Measurements from ENCODE around the gene SPHK2.
"Not testable (repeated sequence)": the region's sequence is repeated elsewhere in the genome, so short reads cannot be mapped to it uniquely, and the experiment has no call there.

The SPHK2 gene, protein sequence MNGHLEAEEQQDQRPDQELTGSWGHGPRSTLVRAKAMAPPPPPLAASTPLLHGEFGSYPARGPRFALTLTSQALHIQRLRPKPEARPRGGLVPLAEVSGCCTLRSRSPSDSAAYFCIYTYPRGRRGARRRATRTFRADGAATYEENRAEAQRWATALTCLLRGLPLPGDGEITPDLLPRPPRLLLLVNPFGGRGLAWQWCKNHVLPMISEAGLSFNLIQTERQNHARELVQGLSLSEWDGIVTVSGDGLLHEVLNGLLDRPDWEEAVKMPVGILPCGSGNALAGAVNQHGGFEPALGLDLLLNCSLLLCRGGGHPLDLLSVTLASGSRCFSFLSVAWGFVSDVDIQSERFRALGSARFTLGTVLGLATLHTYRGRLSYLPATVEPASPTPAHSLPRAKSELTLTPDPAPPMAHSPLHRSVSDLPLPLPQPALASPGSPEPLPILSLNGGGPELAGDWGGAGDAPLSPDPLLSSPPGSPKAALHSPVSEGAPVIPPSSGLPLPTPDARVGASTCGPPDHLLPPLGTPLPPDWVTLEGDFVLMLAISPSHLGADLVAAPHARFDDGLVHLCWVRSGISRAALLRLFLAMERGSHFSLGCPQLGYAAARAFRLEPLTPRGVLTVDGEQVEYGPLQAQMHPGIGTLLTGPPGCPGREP

DNA sequence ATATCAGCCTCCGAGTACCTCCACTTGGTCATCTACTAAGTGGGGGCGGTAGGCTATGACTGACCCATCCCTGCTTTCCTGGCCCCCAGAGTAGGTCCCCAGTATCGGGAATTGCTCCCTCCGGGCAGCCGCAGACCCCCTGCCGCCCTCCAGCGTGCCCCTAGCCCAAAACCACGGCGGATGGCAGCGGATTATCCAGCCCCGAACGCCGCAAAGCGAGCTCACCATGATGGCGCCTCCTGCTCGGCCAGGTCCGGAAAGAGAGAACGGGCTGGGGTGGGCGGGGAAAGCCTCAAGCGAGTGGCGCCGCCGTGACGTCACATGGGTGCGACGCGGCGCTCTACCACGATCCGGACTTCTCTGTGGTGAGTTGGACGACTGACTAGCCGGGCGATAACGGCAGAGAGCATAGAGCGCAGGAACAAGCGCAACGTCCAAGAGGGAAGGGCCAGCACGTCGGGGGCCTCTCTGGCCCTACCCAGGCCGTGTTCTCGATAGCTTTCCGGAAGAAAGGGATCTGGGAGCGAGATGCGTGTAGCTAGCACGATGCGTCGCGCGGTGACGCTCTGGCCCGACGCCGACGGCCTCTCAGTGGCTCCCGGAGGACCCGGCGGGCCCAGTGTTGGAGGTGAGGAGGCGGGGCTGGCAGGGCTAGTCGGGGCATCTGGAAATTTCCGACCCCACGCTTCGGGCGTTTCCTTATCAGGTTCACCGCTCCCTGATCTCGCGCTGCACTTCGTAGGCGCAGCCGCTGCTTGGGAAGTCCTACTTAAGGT, at the start of gene SPHK2, which contains the start of gene RPL18:
Gene SPHK2 (plus strand): TSS at position 591 of the 776 bp plus-strand sequence. CDS start 1,009 bp downstream, outside the sequence.
Gene RPL18 (minus strand): TSS at position 263 of the 776 bp plus-strand sequence. CDS start 35 bp downstream, at position 228.
- peak; percentile 100 for DNase-seq (ENCODE audit: low spot score)

DNA sequence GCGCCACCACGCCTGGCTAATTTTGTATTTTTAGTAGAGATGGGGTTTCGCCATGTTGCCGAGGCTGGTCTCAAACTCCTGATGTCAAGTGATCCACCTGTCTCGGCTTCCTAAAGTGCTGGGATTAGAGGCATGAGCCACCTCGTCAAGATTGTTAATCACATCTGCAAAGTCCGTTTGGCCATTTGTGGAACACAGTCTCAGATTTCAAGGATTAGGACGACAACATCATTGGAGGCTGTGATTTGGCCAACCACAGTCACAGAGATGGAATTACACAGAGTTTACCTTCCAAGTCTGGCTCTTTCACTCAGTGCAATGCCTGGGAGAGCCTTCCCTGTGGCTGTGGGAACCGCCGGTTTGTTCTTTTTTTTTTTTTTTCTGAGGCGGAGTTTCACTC, 49.5 kb upstream of the SPHK2 start:
- peak; percentile 74 for DNase-seq (ENCODE audit: low spot score)

DNA sequence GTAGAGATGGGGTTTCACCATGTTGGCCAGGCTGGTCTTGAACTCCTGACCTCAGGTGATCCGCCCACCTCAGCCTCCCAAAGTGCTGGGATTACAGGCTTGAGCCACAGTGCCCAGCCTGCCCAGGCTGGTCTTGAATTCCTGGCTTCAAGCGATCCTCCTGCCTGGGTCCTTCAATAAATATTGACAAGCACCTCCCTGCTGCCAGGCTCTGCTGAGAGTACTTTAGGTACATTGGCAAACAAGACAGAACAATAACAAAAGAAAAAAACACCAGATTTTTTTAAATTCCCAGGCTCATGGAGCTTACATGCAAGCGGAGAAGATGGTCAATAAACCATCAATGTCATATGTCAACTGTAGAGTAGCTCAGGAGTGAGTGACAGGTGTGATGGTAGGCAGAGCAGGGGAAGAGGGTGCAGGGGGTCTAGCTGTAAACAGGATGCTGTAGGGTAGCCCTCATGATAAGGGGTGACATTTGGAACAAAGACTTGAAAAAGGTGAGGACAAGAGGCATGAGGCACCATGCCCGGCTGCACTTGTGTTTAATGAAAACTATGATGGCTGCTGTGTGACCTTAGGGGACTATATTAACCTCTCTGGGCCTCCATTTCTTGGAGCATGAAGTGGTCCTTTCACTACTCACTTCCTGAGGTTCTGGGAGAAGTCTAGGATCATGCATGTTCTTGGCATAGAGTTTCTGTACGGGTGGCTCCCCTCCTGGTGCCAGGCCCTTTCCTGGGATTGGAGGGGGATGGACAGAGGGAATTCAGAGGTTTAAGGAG, 47.7 kb upstream of the SPHK2 start:
- no peak for DNase-seq (ENCODE audit: low spot score)

DNA sequence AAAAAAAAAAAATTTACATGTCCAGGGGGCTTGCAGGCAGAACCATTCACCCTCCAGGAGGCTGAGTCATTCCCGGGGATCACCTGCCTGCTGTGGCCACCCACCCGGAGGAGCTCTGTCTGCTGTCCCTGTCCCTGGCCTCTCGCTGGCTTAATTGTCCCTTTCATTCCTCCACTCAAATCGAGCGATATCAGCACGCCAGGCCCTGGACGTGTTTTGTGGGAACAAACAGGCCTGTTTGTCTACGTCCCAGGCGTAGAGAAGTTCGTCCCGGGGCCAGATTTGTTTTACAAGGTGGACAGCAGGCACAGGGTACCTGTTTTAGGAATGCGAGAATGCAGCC, 46.2 kb upstream of the SPHK2 start:
- no peak for DNase-seq (ENCODE audit: low spot score)

DNA sequence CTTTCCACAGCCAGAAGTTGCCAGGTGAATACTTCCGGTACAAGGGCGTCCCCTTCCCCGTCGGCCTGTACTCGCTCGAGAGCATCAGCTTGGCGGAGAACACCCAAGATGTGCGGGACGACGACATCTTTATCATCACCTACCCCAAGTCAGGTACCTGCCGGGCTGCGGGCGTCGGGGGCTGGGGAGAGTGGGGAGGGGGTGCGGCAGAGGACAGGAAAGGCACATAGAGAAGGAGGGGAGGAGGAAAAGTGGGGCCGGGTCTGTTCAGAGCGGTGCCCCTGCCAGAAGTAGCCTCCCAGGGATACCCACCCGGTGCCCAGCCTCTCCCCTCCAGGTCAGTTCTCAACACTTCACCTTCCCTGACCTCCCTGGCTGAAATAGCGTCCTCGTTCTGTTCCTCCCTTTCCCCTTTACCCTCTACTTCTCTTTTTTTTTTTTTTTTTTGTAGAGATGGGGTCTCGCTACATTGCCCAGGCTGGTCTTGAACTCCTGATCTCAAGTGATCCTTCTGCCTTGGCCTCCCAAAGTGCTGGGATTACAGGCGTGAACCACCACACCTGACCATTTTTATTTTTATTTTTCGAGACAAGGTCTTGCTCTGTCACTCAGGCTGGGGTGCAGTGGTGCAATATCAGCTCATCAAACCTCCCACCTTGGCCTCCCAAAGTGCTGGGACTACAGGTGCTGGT, 43.2 kb upstream of the SPHK2 start:
- no peak for DNase-seq (ENCODE audit: low spot score)

DNA sequence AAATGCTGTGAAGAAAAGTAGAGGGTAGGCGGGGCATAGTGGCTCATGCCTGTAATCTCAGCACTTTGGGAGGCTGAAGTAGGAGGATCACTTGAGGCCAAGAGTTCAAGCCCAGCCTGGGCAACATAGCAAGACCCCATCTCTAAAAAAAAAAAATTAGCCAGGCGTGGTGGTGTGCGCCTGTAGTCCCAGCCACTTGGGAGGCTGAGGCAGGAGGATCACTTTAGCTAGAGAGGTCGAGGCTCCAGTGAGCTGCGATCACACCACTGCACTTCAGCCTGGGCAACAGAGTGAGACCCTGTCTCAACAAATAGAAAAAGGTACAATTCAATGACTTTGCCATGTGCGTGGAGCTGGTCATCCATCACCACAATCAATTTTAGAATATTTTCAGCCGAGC, 41.4 kb upstream of the SPHK2 start:
- DNase-seq (ENCODE audit: low spot score), result not testable (repeated sequence)

DNA sequence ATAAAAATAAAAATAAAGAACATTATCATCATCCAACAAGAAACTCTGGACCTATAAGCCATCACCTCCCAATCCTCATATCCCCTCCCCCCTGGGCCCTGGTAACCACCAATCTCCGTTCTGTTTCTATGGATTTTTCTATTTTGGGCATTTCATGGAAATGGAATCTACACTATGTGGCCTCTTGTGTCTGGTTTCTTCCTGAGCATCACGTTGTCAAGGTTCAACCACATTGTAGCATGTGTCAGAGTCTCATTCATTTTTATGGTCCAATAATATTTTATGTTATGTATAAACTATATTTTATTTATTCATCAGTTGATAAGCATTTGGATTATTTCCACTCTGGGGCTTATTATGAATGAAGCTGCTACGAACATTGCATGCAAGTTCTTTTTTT, 40.4 kb upstream of the SPHK2 start:
- no peak for DNase-seq (ENCODE audit: low spot score)

DNA sequence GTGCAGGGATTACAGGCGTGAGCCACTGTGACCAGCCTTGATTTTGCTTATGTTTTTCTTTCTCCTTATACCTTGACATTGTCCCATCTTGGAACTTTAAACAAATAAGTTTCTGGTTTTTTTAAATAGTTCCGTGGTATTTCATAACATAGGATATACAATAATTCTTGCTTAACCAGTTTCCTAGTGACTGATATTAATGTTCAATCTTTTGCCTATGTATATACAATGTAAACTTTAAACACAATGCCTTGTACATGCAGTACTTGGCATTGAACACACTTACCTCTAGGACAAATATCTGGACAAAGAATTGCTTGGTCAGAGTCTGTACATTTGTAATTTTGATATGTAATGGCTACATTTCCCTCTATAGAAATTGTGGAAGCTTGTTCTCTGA, 37.1 kb upstream of the SPHK2 start:
- no peak for DNase-seq (ENCODE audit: low spot score)

DNA sequence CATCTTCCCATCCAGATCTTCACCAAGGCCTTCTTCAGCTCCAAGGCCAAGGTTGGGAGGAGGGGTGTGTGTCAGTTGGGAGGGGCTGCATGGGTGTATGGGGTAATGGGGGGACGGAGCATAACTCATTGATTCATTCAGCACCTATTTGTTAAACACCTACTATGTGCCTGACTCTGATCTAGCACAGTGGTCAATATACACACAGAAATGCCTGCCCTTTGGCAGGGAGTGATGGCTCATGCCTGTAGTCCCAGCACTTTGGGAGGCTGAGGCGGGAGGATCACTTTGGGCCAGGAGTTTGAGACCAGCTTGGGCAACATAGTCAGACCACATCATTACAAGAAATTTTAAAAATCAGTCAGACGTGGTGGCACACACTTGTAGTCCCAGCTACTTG, 31.9 kb upstream of the SPHK2 start:
- DNase-seq (ENCODE audit: low spot score), result no peak

DNA sequence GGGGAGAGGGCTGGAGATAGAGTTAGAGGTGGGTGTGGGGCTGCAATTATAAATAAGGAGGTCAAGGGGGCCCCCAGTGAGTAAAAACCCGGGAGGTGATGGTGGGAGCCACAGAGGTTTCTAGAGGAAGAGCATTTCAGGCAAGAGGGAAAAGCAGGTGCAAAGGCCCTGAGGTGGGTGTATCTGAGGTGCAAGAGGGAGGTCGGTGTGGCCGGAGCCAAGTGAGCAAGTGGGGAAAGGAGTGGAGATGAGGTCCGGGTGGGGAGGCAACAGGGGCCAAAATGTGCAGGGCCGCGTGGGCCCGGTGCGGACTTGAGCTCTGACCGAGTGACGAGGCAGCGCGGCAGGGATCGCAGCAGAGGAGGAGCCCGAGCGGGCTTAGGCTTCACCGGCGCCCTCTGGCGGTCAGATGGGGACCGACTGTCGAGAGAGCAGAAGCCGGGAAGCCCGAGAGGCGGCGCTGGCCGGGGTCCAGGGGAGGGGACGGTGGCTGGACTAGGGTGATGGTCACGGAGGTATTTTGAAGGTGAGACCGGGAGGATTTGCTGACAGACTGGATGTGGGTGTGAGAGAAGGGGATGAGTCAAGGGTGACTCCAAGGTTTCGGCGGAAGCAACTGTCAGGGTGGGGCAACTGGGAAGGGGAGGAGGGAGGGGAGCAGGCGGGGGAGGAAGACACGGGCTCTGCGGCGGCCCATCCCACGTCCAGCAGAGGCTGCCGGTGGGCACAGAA, 30.5 kb upstream of the SPHK2 start:
- peak; percentile 76 for DNase-seq (ENCODE audit: low spot score)

DNA sequence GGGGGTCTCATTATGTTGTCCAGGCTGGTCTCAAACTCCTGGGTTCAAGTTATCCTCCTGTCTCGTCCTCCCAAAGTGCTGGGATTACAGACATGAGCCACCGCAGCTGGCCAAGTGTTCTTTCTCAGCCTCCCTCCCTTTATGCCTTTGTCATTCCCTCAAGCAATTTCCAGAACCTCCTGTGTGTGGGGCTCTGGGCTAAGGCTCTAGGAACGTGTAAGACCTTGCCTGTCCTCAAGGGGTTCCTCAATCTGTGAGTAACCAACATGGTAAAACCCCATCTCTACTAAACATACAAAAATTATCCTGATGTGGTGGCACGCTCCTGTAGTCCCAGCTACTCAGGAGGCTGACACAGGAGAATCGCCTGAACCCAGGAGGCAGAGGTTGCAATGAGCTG, 28.3 kb upstream of the SPHK2 start:
- DNase-seq (ENCODE audit: low spot score), result no peak

DNA sequence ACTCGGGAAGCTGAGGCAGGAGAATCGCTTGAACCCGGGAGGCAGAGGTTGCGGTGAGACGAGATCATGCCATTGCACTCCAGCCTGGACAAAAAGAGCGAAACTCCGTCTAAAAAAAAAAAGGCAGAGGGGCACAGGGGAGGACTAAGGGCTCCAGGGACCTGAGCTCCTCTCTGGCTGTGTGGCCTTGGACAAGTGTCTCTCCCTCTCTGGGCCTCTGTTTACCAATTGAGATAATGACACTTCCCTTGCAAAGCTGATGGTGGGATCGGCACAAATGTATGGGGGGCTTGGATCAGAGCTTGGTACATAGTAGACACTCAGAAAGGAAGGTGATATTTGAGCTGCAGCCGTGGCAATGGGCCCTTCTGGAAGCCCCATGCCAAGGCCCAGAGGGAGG, 24.1 kb upstream of the SPHK2 start:
- DNase-seq (ENCODE audit: low spot score), result no peak

DNA sequence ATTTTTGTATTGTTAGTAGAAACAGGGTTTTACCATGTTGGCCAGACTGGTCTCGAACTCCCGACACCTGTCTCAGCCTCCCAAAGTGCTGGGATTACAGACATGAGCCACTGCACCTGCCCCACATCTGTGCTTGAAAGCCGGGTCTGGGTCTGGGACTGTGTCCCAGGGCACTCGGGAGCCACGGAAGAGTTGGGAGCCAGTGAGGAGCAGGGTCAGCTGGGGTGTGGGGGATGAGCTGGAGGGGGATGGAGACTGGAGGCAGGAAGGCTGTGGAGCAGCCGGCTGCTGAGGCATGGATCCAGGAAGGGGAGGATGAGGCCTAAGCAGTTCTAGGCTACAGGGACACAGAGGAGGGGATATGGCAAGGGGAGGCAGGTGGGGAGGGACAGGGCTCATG, 23.5 kb upstream of the SPHK2 start:
- no peak for DNase-seq (ENCODE audit: low spot score)

DNA sequence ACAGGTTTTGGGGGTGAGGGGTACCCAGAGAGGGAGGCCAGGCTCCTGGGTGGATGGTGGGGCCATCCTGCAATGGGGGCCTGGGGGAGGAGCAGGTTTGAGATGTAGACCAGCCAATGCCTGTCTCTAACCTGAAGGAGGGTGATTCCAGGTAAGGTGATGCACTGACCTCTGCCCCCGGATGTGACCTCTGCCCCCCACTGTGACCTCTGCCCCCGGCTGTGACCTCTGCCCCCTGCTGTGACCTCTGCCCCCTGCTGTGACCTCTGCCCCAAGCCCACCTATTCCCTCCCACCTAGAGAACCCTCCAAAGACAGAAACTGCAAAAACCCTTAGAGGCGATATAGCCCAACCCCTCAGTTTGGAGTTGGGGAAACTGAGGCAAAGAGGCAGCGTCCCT, 23.1 kb upstream of the SPHK2 start:
- no peak for DNase-seq (ENCODE audit: low spot score)

DNA sequence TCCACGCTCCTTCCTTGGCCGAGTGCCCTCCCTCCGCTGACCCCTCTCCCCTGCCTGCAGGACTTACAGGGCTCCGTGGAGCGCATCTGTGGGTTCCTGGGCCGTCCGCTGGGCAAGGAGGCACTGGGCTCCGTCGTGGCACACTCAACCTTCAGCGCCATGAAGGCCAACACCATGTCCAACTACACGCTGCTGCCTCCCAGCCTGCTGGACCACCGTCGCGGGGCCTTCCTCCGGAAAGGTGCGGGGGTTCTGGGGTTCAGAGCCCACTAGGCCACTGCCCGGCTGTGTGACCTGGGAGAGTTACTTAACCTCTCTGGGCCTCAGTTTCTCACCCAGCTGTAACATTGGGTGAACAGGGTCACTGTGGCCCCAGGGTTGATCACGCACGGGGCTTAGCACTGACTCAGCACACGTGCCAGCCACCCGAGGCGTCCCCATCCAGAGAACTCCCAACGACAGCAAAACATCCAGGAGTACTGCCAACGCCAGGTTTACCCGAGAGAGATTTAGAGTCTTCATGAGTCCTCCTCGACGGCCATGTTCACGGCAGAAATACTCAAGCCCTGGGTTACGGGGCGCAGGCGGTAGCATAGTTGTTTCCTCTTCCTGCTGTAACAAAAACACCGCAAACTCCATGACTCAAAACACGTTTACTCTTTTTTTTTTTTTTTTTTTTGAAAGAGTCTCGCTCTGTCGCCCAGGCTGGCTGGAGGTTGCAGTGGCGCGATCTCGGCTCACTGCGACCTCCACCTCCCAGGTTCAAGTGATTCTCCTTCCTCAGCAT, 22.4 kb upstream of the SPHK2 start:
- DNase-seq (ENCODE audit: low spot score), result no peak

DNA sequence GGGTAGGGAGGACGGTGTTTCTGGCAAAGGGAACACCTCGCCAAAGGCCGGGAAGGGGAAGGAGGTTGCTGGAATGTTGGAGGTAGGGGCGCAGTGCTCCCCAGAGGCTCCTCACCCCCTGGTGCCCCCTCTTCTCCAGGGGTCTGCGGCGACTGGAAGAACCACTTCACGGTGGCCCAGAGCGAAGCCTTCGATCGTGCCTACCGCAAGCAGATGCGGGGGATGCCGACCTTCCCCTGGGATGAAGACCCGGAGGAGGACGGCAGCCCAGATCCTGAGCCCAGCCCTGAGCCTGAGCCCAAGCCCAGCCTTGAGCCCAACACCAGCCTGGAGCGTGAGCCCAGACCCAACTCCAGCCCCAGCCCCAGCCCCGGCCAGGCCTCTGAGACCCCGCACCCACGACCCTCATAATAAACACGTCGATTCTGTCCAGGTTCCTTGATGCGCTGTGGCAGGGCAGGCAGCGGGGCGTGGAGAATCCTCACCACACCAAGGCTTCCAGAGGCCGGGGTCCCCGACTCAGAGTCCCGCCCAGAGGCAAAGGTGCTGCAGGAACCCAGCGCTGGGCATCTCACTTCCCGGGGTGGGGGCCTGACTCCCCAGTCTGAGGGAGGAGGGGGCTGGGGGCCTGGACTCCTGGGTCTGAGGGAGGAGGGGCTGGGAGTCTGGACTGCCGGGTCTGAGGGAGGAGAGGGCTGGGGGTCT, 20.2 kb upstream of the SPHK2 start:
- no peak for DNase-seq (ENCODE audit: low spot score)

DNA sequence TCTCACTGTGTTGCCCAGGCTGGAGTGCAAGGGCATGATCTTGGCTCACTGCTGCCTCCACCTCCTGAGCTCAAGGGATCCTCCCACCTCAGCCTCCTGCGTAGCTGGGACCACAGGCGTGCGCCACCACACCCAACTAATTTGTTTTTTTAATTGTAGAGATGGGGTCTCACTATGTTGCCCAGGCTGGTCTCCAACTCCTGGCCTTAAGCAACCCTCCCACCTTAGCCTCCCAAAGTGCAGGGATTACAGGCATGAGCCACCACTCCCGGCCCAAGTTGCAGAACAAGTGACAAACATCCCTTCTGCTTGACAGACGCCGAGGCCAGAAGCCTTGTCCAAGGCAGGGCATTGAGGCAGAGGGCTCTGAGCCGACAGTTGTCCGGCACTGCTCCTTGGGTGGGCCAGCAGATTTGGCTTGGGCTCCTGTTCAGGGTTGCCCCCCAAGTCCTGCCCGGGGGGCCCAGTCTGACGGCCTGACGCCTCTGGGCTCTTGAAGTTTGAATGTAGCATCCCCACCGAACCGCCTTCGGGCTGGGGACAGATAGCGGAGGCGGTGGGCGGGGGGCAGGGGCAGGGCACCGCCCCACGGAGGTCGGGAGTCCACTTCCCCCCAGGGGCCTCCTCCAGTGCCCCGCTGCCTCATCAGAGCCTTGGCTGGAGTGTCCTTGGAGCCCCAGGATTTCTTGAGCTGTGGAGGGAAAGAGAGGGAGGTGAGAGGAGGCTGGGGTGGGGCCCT, 18.5 kb upstream of the SPHK2 start:
- no peak for DNase-seq (ENCODE audit: low spot score)

DNA sequence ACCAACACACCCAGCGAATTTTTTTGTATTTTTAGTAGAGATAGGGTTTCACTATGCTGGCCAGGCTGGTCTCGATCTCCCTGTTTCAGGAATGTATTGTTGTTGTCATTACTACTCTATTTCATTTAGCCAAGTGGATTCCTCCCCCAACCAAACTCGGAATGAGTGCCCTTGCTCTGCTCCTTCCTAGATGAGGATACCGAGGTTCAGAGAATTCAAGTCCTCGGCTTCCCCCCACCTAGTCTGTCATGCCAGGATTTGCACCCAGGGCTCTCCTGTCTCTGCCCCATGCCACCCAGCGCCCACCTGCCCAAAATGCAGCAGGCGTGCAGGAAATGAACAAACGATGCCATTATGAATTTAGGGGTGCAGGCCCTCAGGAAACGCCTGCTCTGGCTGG, 16.3 kb upstream of the SPHK2 start:
- no peak for DNase-seq (ENCODE audit: low spot score)

DNA sequence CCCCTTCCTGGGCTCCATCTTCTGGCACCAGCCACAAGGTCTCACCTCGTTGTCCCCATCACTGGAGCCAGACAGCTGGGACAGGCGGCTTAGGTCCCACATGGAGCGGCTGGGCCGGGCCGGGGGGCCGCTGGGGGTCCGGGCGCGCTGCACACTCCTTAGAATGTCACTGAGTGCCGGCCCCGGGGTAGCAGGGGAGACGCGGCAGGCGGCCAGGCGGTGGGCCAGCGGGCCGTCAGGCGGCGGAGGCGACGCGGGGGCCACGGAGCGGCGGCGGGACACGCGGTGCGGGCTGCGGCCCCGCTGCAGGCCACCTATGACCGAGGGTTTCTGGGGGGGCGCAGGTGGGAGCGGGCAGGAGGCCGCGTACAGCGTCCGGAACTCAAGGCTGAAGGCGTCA, 15.9 kb upstream of the SPHK2 start:
- no peak for DNase-seq (ENCODE audit: low spot score)
